Measurements from ENCODE around the gene KCNN3. TPM values are rescaled to one million over a fixed set of nuclear protein-coding genes. Genes with fewer than 3 reads are reported as not detected.
A peak's percentile ranks its signal among the peaks of the same experiment; 100 is the strongest.

KCNN3 gene
- total RNA-seq, 3 donors from 2014 or later (not counting 1 experiment from before 2014, with no cell fraction given), result 0.05 to 0.95 TPM; not detected in 1

DNA sequence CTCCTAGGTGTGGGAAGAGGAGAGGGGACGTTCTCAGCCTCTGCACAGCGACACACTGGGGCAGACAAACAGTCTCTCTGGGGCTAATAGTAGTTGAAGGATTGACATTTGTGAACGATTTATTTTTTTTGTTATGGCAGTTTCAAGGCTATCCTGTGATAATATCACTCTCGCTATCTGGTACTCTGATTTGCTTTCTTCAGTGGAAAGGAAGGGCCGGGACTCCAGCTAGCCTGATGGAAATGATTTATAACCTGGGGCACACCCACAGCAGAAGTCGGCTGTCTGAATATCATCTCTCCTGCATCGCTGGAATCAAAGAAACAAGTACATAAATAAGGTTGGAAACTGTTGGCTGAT, 122.7 kb downstream of the KCNN3 start:
- H3K9me3 Mint-ChIP-seq, result no peaks in the 10 kb centered on the region
- H3K36me3 Mint-ChIP-seq, result no peaks in the 10 kb centered on the region
- no peak overlapping the region for H3K4me3 ChIP-seq (ENCODE audit: low read length)

GRCh38 chr1:154746622-154747299, 123.3 kb downstream of the KCNN3 start:
- Histone ChIP-seq H3K9me3 (ENCODE audit: control insufficient read depth, insufficient read depth, low read length) (no peaks in the 10 kb centered on the region), H3K4me1 (ENCODE audit: control insufficient read depth, insufficient read depth, low read length) (peaks cover 57% of the 10 kb centered on the region), H3K36me3 (ENCODE audit: control insufficient read depth, insufficient read depth, low read length) (no peaks in the 10 kb centered on the region), H3K27me3 (ENCODE audit: control insufficient read depth, insufficient read depth, low read length) (no peaks in the 10 kb centered on the region), H3K4me3 (ENCODE audit: low read length) (no peak overlapping the region), H3K27ac (ENCODE audit: low read length) (no peak overlapping the region)
- DNase-seq, result peak in 1 of 2 donors; percentile 14
- WGBS (ENCODE audit: insufficient coverage), result 88% methylated on average over 6 of the region's 6 CpGs
- no peaks in the 10 kb centered on the region for H3K36me3 Mint-ChIP-seq
- peaks cover 14 to 43% of the 10 kb centered on the region in 2 donors for H3K4me1 Mint-ChIP-seq
- H3K9me3 Mint-ChIP-seq, result no peaks in the 10 kb centered on the region
- intact Hi-C loops (cut with micrococcal nuclease), result no loop called here
- H3K27ac Mint-ChIP-seq, result peak overlapping the region in 1 of 2 donors; percentile 90
- H3K27me3 Mint-ChIP-seq (ENCODE audit: low read depth in 2 of 2), result peaks cover 25 to 31% of the 10 kb centered on the region in 2 donors
- TF ChIP-seq, protein P1, sequence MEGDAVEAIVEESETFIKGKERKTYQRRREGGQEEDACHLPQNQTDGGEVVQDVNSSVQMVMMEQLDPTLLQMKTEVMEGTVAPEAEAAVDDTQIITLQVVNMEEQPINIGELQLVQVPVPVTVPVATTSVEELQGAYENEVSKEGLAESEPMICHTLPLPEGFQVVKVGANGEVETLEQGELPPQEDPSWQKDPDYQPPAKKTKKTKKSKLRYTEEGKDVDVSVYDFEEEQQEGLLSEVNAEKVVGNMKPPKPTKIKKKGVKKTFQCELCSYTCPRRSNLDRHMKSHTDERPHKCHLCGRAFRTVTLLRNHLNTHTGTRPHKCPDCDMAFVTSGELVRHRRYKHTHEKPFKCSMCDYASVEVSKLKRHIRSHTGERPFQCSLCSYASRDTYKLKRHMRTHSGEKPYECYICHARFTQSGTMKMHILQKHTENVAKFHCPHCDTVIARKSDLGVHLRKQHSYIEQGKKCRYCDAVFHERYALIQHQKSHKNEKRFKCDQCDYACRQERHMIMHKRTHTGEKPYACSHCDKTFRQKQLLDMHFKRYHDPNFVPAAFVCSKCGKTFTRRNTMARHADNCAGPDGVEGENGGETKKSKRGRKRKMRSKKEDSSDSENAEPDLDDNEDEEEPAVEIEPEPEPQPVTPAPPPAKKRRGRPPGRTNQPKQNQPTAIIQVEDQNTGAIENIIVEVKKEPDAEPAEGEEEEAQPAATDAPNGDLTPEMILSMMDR (IDR thresholded peaks at IDR 0.05), result no peak
- H3K4me3 Mint-ChIP-seq, result no peak overlapping the region
- ATAC-seq, result no peak

More for the DNA sequence above, 122.7 kb downstream of the KCNN3 start:
- Histone ChIP-seq H3K36me3 (ENCODE audit: control insufficient read depth, insufficient read depth, low read length) (no peaks in the 10 kb centered on the region), H3K27me3 (ENCODE audit: control insufficient read depth, insufficient read depth, low read length) (no peaks in the 10 kb centered on the region), H3K4me1 (ENCODE audit: control insufficient read depth, insufficient read depth, low read length) (peaks cover 57% of the 10 kb centered on the region), H3K9me3 (ENCODE audit: control insufficient read depth, insufficient read depth, low read length) (no peaks in the 10 kb centered on the region), H3K27ac (ENCODE audit: low read length) (no peak overlapping the region)
- Mint-ChIP-seq H3K27me3 (ENCODE audit: low read depth in 2 of 2) (peaks cover 20 to 25% of the 10 kb centered on the region in 2 donors), H3K27ac (peak overlapping the region; percentile 35 to 90), H3K4me3 (peak overlapping the region; percentile 9), H3K4me1 (peaks cover 14 to 43% of the 10 kb centered on the region in 2 donors)
- TF ChIP-seq, protein P1 (IDR thresholded peaks at IDR 0.05), result no peak
- intact Hi-C loops (cut with micrococcal nuclease), result no loop called here
- no peak for DNase-seq
- WGBS (ENCODE audit: insufficient coverage), result 51% methylated on average over 6 of the region's 7 CpGs
- no peak for ATAC-seq

GRCh38 chr1:154745750-154746425, 124.2 kb downstream of the KCNN3 start:
- Histone ChIP-seq H3K4me3 (ENCODE audit: low read length) (no peak overlapping the region), H3K27ac (ENCODE audit: low read length) (no peak overlapping the region), H3K4me1 (ENCODE audit: control insufficient read depth, insufficient read depth, low read length) (peaks cover 57% of the 10 kb centered on the region), H3K36me3 (ENCODE audit: control insufficient read depth, insufficient read depth, low read length) (no peaks in the 10 kb centered on the region), H3K27me3 (ENCODE audit: control insufficient read depth, insufficient read depth, low read length) (no peaks in the 10 kb centered on the region), H3K9me3 (ENCODE audit: control insufficient read depth, insufficient read depth, low read length) (no peaks in the 10 kb centered on the region)
- peak in 1 of 2 donors; percentile 6 for DNase-seq
- no peak overlapping the region for H3K4me3 Mint-ChIP-seq
- no peaks in the 10 kb centered on the region for H3K36me3 Mint-ChIP-seq
- peaks cover 27 to 37% of the 10 kb centered on the region in 2 donors for H3K27me3 Mint-ChIP-seq (ENCODE audit: low read depth in 2 of 2)
- peaks cover 14 to 43% of the 10 kb centered on the region in 2 donors for H3K4me1 Mint-ChIP-seq
- TF ChIP-seq, protein P1 (IDR thresholded peaks at IDR 0.05), result no peak
- intact Hi-C loops (cut with micrococcal nuclease), result no loop called here
- H3K9me3 Mint-ChIP-seq, result no peaks in the 10 kb centered on the region
- no peak for ATAC-seq
- WGBS (ENCODE audit: insufficient coverage), result 86% methylated on average over 12 of the region's 12 CpGs
- H3K27ac Mint-ChIP-seq, result no peak overlapping the region
